GM10266 (cell line): ENCODE measurements around the gene RNF123.

Experiments
- DNase-seq: peaks from one replicate; pipeline ENCODE4 v3.0.0; 2012; ENCODE audit errors: extremely low spot score
- CTCF ChIP-seq: IDR thresholded peaks from 2 replicates; pipeline ENCODE4 v1.5.1; 2012; ENCODE audit warnings: mild to moderate bottlenecking, low read depth; ENCODE audit not compliant: control insufficient read depth, insufficient read depth; ENCODE audit errors: missing control alignments

Gene RNF123

GRCh38 chr3:49659756-49660155 is 29.6 kb upstream of the RNF123 start:
- no peak for TF ChIP-seq CTCF
- DNase-seq: no peak

GRCh38 chr3:49661281-49661680 is 28.1 kb upstream of the RNF123 start:
- no peak for TF ChIP-seq CTCF
- DNase-seq: no peak

- TF ChIP-seq CTCF: no peak
- DNase-seq: no peak
Measured at GRCh38 chr3:49662021-49662420, 27.3 kb upstream of the RNF123 start.

GRCh38 chr3:49662720-49663413 is 26.5 kb upstream of the RNF123 start:
- no peak for DNase-seq
- TF ChIP-seq CTCF: no peak

- DNase-seq: no peak
- no peak for TF ChIP-seq CTCF
Measured at GRCh38 chr3:49663831-49664230, 25.5 kb upstream of the RNF123 start.

- DNase-seq: no peak
- no peak for TF ChIP-seq CTCF
Measured at GRCh38 chr3:49664300-49664699, 25.1 kb upstream of the RNF123 start.

GRCh38 chr3:49665822-49666519 is 23.4 kb upstream of the RNF123 start:
- DNase-seq: no peak

More at GRCh38 chr3:49665822-49666519, 23.4 kb upstream of the RNF123 start:
- TF ChIP-seq CTCF: no peak
